ENCODE data around the gene ABCB8.

Gene ABCB8

GRCh38 chr7:151087245-151088018, 59.2 kb downstream of the ABCB8 start:
- DNase-seq (ENCODE audit: low read depth in 2 of 2), result peak in 1 of 2 donors; percentile 35

GRCh38 chr7:151088019-151088855, 60.0 kb downstream of the ABCB8 start:
- no peak for DNase-seq (ENCODE audit: low read depth in 2 of 2)

- DNase-seq (ENCODE audit: low read depth in 2 of 2), result no peak
Measured at GRCh38 chr7:151088856-151089699, 60.8 kb downstream of the ABCB8 start.

GRCh38 chr7:151089893-151090730, 61.9 kb downstream of the ABCB8 start:
- no peak for DNase-seq (ENCODE audit: low read depth in 2 of 2)

- no peak for DNase-seq (ENCODE audit: low read depth in 2 of 2)
Measured at GRCh38 chr7:151091003-151091402, 62.8 kb downstream of the ABCB8 start.

GRCh38 chr7:151091431-151091830, 63.2 kb downstream of the ABCB8 start:
- DNase-seq (ENCODE audit: low read depth in 2 of 2), result no peak

GRCh38 chr7:151091988-151092387, 63.7 kb downstream of the ABCB8 start:
- DNase-seq (ENCODE audit: low read depth in 2 of 2), result no peak

- DNase-seq (ENCODE audit: low read depth in 2 of 2), result no peak
Measured at GRCh38 chr7:151093748-151094147, 65.5 kb downstream of the ABCB8 start.

GRCh38 chr7:151094675-151095074, 66.4 kb downstream of the ABCB8 start:
- no peak for DNase-seq (ENCODE audit: low read depth in 2 of 2)

- no peak for DNase-seq (ENCODE audit: low read depth in 2 of 2)
Measured at GRCh38 chr7:151095123-151095797, 67.0 kb downstream of the ABCB8 start.

- DNase-seq (ENCODE audit: low read depth in 2 of 2), result no peak
Measured at GRCh38 chr7:151095828-151096475, 67.7 kb downstream of the ABCB8 start.
